IPS-18a (cell line): ENCODE results near the gene ZNF846.
"Not testable (repeated sequence)": the region's sequence is repeated elsewhere in the genome, so short reads cannot be mapped to it uniquely, and the experiment has no call there.

Source experiments
- H3K27ac ChIP-seq: one replicate; pipeline ENCODE4 v1.5.1; 2013; ENCODE audit warnings: low read length
- H3K27me3 ChIP-seq: one replicate; pipeline ENCODE4 v1.6.1; 2013; ENCODE audit warnings: mild to moderate bottlenecking, low read length; ENCODE audit not compliant: control insufficient read depth, insufficient read depth
- H3K36me3 ChIP-seq: one replicate; pipeline ENCODE4 v1.6.1; 2013; ENCODE audit warnings: low read depth, low read length; ENCODE audit not compliant: control insufficient read depth
- H3K4me1 ChIP-seq: one replicate; pipeline ENCODE4 v1.6.1; 2013; ENCODE audit warnings: low read depth, low read length; ENCODE audit not compliant: control insufficient read depth
- H3K4me3 ChIP-seq: one replicate; pipeline ENCODE4 v1.5.1; 2013; ENCODE audit warnings: low read length
- H3K9ac ChIP-seq: one replicate; pipeline ENCODE4 v1.6.1; 2013; ENCODE audit warnings: mild to moderate bottlenecking, low read length, moderate library complexity
- H3K9me3 ChIP-seq: one replicate; pipeline ENCODE4 v1.6.1; 2013; ENCODE audit warnings: low read depth, low read length; ENCODE audit not compliant: control insufficient read depth

The ZNF846 gene

DNA sequence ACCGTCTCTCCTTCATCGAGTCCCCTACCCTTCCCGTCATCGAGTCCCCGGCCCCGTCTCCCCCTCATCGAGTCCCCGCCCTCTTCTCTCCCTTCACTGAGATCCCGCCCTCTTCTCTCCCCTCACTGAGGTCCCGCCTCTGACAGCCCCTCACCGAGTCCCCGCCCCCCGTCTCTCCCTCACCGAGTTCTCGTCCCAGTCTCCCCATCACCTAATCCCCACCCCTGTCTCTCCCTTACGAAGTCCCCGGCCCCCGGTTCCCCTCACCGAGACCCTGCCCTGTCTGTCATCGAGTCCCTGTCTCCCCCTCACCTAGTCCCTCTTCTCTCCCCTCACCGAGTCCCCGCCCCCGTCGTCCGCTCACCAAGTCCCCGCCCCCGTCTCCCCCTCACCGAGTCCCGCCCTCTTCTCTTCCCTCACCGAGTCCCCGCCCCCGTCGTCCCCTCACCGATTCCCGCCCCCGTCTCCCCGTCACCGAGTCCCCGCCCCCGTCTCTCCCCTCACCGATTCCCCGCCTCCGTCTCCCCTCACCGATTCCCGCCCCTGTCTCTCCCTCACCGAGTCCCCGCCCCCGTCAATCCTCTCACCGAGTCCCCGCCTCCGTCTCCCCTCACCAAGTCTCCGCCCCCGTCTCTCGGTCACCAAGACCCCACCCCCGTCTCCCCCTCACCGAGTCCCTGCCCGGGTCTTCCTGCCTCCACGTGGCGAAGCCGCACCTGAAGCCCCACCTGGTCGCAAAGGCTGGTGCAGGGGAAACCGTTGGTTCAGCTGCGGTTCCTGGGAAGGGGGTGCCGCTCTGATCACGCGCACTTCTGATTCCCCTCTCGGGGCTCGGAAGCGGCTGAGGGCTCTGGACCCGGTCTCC is 23.9 kb upstream of the ZNF846 start:
- H3K27me3 ChIP-seq: no peaks in the 10 kb centered on the region
- no peaks in the 10 kb centered on the region for H3K9me3 ChIP-seq
- peak overlapping the region; percentile 82 for H3K27ac ChIP-seq
- H3K36me3 ChIP-seq: no peaks in the 10 kb centered on the region
- peaks cover 4% of the 10 kb centered on the region for H3K4me1 ChIP-seq
- H3K9ac ChIP-seq: peak overlapping the region; percentile 87
- peak overlapping the region; percentile 69 for H3K4me3 ChIP-seq

GRCh38 chr19:9791552-9792205 is 23.1 kb upstream of the ZNF846 start:
- Histone ChIP-seq H3K4me1 (peaks cover 4% of the 10 kb centered on the region), H3K36me3 (no peaks in the 10 kb centered on the region), H3K9me3 (no peaks in the 10 kb centered on the region), H3K9ac (peak overlapping the region; percentile 28), H3K27ac (no peak overlapping the region), H3K4me3 (peak overlapping the region; percentile 69), H3K27me3 (no peaks in the 10 kb centered on the region)

DNA sequence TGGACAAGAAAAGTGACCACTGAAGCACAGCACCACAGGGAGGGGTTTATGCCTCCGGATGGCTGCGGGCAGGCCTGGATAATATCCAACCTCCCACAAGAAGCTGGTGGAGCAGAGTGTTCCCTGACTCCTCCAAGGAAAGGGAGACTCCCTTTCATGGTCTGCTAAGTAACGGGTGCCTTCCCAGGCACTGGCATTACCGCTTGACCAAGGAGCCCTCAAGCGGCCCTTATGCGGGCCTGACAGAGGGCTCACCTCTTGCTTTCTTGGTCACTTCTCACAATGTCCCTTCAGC is 22.5 kb upstream of the ZNF846 start:
- not testable (repeated sequence) for H3K36me3 ChIP-seq, H3K4me3 ChIP-seq

DNA sequence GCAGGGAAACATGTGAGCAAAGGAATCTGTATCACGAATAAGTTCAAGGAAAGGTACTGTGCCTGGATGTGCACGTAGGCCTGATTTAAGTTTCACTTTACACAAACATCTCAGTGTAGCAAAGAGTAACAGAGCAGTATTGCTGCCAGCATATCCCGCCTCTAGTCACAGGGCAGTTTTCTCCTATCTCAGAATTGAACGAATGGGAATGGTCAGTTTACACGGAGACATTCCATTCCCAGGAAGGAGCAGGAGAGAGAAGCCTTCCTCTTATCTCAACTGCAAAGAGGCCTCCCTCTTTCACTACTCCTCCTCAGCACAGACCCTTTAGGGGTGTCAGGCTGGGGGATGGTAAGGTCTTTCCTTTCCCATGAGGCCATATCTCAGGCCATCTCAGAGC is 21.0 kb upstream of the ZNF846 start:
- H3K9me3 ChIP-seq, H3K36me3 ChIP-seq, H3K27me3 ChIP-seq, H3K9ac ChIP-seq, H3K4me1 ChIP-seq, H3K27ac ChIP-seq, H3K4me3 ChIP-seq: not testable (repeated sequence)

More for the DNA sequence above, 22.5 kb upstream of the ZNF846 start:
- H3K4me1 ChIP-seq, H3K27me3 ChIP-seq, H3K9ac ChIP-seq, H3K9me3 ChIP-seq, H3K27ac ChIP-seq: not testable (repeated sequence)

- peaks cover 12% of the 10 kb centered on the region for H3K4me1 ChIP-seq
- H3K9ac ChIP-seq: no peak overlapping the region
- H3K27me3 ChIP-seq: no peaks in the 10 kb centered on the region
- no peaks in the 10 kb centered on the region for H3K9me3 ChIP-seq
- H3K36me3 ChIP-seq: no peaks in the 10 kb centered on the region
- H3K4me3 ChIP-seq: no peak overlapping the region
- no peak overlapping the region for H3K27ac ChIP-seq
These were observed 20.5 kb upstream of the ZNF846 start for GRCh38 chr19:9789066-9789465.

- not testable (repeated sequence) for H3K9me3 ChIP-seq, H3K4me3 ChIP-seq, H3K36me3 ChIP-seq, H3K27me3 ChIP-seq, H3K9ac ChIP-seq, H3K27ac ChIP-seq
- peaks cover 10% of the 10 kb centered on the region for H3K4me1 ChIP-seq
These were observed 20.1 kb upstream of the ZNF846 start for GRCh38 chr19:9788604-9789003.

GRCh38 chr19:9786819-9787218 is 18.3 kb upstream of the ZNF846 start:
- Histone ChIP-seq H3K9me3 (no peaks in the 10 kb centered on the region), H3K9ac (no peak overlapping the region), H3K27ac (no peak overlapping the region), H3K36me3 (no peaks in the 10 kb centered on the region), H3K27me3 (no peaks in the 10 kb centered on the region), H3K4me3 (peak overlapping the region; percentile 66), H3K4me1 (peaks cover 8% of the 10 kb centered on the region)

DNA sequence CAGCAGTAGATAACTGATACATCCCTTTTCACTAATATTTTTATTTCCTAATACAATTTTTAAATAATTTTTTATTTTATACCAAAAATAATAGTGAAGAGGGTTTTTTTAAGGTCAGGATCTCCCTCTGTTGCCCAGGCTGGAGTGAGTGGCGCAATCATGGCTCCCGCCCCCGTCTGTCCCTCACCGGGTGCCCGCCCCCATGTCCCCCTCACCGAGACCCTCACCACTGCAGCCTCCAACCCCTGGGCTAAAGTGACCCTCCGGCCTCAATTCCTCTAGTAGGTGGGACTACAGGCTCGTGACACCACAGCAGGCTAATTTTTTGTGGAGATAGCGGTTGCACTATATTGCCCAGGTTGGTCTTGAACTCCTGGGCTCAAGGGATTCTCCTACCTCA is 17.8 kb upstream of the ZNF846 start:
- no peaks in the 10 kb centered on the region for H3K27me3 ChIP-seq
- H3K27ac ChIP-seq: no peak overlapping the region
- H3K4me1 ChIP-seq: peaks cover 8% of the 10 kb centered on the region
- H3K9me3 ChIP-seq: no peaks in the 10 kb centered on the region
- H3K36me3 ChIP-seq: no peaks in the 10 kb centered on the region
- peak overlapping the region; percentile 17 for H3K9ac ChIP-seq
- H3K4me3 ChIP-seq: peak overlapping the region; percentile 66

- Histone ChIP-seq H3K4me3 (peak overlapping the region; percentile 66), H3K9ac (peak overlapping the region; percentile 86), H3K27ac (peak overlapping the region; percentile 77), H3K9me3 (no peaks in the 10 kb centered on the region), H3K27me3 (no peaks in the 10 kb centered on the region), H3K36me3 (no peaks in the 10 kb centered on the region), H3K4me1 (peaks cover 8% of the 10 kb centered on the region)
These were observed 17.1 kb upstream of the ZNF846 start for GRCh38 chr19:9785367-9786331.

DNA sequence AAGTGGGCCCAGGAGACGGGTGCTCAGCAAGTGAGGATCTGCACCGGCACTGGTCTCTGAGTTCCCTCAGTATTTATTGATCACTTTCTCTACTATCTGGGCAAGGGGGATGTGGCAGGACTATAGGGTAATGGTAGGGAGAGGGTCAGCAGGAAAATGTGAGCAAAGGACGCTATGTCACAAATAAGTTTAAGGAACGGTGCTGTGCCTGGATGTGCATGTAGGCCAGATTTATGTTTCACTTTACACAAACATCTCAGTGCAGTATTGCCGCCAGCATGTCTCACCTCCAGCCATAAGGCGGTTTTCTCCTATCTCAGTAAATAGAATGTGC is 15.6 kb upstream of the ZNF846 start:
- not testable (repeated sequence) for H3K36me3 ChIP-seq, H3K4me3 ChIP-seq, H3K9me3 ChIP-seq, H3K27me3 ChIP-seq, H3K4me1 ChIP-seq, H3K27ac ChIP-seq
- H3K9ac ChIP-seq: peak overlapping the region; percentile 86

DNA sequence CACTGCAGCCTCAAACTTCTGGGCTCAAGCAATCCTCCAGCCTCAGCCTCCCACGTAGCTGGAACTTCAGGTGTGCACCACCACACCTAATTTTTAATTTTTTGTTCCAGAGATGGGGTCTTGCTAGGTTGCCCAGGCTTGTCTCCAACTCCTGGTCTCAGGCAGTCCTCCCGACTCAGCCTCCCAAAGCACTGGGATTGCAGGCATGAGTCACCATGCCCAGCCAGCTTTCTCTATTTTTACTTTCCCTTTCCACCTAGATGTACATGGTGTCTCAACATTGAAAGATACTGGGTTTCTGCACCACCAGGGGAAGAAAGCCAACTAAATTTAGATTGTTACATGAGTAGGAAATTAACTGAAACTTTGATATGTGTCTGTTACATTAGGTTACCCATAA is 13.8 kb upstream of the ZNF846 start:
- Histone ChIP-seq H3K9ac (no peak overlapping the region), H3K4me1 (peaks cover 8% of the 10 kb centered on the region), H3K36me3 (no peaks in the 10 kb centered on the region), H3K27me3 (no peaks in the 10 kb centered on the region), H3K27ac (no peak overlapping the region), H3K4me3 (no peak overlapping the region), H3K9me3 (no peaks in the 10 kb centered on the region)
